Dermis microvascular lymphatic vessel endothelial cell (primary cell): ENCODE results near the gene DHTKD1. TPM values are rescaled to one million over a fixed set of nuclear protein-coding genes. Genes with fewer than 3 reads are reported as not detected.
A peak's percentile ranks its signal among the peaks of the same experiment; 100 is the strongest.
"Not testable (repeated sequence)": the region's sequence is repeated elsewhere in the genome, so short reads cannot be mapped to it uniquely, and the experiment has no call there.

Experiments
- DNase-seq, 2 donors: peaks; one replicate each; pipeline versions ENCODE4 v3.0.0 to v3.0.0-alpha.2; 2010; ENCODE audit warnings: low read depth in 2 of 2
- total RNA-seq: library from RNA; depleted of rRNA; stranded (reverse); fragments of >200 nt; gene quantifications from 2 replicates; pipeline ENCODE4 v1.2.1, GENCODE V29; 2014

The DHTKD1 gene
- total RNA-seq, 1 donor from 2014 or later, result 19.0 TPM

DNA sequence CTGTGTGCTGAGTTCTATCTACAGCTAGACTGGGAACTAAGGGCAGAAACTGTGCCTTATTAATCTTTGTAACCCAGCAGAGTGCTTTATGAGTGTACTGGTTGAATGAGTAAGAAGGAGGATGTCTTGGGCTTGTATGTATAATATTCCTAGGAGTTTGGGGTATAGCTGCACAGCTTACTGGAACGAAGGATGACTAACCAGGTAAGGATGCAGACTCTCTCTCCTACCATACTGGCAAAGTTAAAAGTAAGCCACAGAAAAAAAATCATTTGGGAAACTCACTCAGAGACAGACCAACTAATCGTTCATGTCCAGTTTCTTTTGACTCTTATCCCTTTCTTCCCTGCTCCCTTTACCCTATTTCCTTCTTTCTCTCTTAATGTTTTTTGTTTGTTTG, 1.4 kb upstream of the DHTKD1 start:
- DNase-seq, result no peak

DNA sequence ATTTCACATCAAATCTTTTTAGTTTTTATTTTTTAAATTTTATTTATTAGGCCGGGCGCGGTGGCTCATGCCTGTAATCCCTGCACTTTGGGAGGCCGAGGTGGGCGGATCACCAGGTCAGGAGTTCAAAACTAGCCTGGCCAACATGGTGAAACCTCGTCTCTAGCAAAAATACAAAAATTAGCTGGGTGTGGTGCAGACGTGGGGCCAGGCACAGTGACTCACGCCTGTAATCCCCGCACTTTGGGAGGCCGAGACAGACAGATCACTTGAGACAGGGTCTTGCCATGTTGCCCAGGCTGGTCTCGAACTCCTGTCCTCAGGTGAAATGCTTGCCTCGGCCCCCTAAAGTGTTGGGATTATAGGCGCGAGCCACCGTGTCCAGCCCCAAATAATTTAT, 2.7 kb downstream of the DHTKD1 start:
- not testable (repeated sequence) for DNase-seq

DNA sequence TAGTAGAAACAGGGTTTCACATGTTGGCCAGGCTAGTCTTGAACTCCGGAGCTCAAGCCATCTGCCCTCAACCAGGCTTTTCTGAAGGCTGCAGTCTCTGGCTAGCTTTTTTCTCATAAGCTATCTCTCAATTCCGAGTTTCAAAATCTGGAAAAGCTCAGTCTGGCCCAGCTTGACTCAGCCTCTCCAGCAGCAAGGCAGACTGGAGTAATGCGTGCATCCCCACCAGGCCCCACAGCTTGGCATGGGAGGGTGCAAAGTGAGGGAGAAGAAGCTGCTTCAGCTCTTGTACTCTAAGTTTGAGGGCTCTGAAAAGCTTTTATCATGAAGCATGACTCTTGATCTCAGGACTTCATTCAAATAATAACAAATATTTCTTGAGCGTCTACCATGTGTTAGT, 4.8 kb downstream of the DHTKD1 start:
- DNase-seq, result no peak

DNA sequence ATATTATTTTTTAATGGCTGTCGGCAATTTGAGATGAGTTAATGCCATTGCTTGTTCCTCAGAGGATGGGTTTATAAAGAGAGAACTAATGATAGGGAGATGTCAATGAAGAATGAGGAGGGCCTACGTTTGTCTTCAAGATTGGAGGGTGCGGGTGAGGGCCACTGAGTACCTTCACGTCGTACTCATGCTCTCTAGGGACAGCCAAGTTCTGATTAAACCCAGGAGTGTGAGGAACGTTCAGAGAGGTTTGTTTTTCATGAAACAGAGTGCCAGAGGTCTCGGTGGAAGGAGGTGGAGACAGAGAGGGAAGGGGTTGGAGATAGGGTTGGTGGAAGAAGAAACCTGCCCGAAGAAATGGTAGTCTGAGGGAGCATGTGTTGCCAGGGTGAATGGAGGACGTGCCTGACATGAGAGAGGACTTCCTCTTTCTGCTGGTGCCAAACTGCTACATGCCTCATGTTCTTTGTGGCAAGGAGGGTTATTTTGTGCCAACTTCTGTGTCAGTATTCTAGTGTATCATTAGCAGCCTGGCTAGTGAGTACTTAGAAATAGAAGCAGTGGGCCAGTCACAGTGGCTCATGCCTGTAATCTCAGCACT, 8.9 kb downstream of the DHTKD1 start:
- DNase-seq, result no peak

GRCh38 chr10:12081470-12081869, 12.7 kb downstream of the DHTKD1 start:
- no peak for DNase-seq

GRCh38 chr10:12081879-12082557, 13.3 kb downstream of the DHTKD1 start:
- DNase-seq, result peak in 1 of 2 donors; percentile 11

DNA sequence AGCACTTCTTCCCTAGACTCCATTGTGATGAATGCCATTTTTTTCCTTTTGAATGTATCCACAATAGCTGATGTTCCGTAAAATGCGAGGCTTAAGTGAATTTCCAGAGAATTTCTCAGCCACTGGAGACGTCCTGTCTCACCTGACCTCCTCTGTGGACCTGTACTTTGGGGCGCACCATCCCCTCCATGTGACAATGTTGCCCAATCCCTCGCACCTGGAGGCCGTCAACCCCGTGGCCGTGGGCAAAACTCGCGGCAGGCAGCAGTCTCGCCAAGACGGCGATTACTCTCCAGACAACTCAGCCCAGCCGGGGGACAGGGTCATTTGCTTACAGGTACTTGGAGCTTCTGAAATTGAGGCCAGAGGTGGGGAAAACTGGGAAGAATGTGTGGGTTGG, 20.2 kb downstream of the DHTKD1 start:
- DNase-seq, result no peak

GRCh38 chr10:12091421-12091820, 22.7 kb downstream of the DHTKD1 start:
- DNase-seq, result no peak

GRCh38 chr10:12097361-12097760, 28.6 kb downstream of the DHTKD1 start:
- not testable (repeated sequence) for DNase-seq

DNA sequence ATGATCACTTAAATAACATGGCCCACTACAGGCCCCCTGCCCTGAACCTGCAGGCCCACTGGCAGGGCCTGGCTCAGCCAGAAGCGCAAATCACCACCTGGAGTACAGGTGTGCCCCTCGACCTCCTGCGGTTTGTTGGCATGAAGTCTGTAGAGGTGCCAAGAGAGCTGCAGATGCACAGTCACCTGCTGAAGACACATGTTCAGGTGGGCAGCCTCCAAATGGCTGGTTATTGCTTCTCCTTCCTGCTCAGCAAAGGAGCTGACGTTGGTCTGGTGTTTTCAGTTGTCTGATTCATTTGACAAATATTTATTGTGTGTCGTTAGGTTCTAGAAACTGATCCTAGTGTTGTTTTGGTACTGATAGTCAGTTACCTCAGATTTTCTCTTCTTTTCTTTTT, 29.0 kb downstream of the DHTKD1 start:
- DNase-seq, result no peak

- no peak for DNase-seq
Observed at GRCh38 chr10:12098966-12099365, 30.2 kb downstream of the DHTKD1 start.

GRCh38 chr10:12103802-12104201, 35.0 kb downstream of the DHTKD1 start:
- no peak for DNase-seq

- DNase-seq, result peak; percentile 66 to 76
Observed at GRCh38 chr10:12107781-12108180, 39.0 kb downstream of the DHTKD1 start.

- DNase-seq, result no peak
Observed at GRCh38 chr10:12109286-12109685, 40.5 kb downstream of the DHTKD1 start.

DNA sequence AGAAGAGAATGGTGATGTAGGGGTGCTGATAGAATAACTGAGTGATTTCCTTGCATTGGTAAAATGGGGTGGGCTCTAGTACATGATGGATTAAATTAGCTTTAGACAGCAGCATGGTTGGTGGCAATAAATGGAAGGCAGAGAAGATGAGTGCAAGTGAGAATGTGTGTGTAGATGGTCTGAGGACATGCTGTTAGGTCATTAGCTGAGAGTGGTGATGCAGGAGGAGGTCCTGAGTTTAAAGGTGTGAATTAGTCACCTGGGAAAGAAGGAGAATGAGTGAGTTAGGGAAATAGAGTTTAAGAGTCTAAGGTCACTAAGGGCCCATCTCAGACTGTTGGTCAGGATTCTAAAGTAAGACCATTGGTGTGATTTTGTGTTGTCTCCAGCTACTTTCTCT, 42.8 kb downstream of the DHTKD1 start:
- DNase-seq, result no peak

- no peak for DNase-seq
Observed at GRCh38 chr10:12113627-12114026, 44.9 kb downstream of the DHTKD1 start.

- DNase-seq, result no peak
Observed at GRCh38 chr10:12121673-12122072, 52.9 kb downstream of the DHTKD1 start.

DNA sequence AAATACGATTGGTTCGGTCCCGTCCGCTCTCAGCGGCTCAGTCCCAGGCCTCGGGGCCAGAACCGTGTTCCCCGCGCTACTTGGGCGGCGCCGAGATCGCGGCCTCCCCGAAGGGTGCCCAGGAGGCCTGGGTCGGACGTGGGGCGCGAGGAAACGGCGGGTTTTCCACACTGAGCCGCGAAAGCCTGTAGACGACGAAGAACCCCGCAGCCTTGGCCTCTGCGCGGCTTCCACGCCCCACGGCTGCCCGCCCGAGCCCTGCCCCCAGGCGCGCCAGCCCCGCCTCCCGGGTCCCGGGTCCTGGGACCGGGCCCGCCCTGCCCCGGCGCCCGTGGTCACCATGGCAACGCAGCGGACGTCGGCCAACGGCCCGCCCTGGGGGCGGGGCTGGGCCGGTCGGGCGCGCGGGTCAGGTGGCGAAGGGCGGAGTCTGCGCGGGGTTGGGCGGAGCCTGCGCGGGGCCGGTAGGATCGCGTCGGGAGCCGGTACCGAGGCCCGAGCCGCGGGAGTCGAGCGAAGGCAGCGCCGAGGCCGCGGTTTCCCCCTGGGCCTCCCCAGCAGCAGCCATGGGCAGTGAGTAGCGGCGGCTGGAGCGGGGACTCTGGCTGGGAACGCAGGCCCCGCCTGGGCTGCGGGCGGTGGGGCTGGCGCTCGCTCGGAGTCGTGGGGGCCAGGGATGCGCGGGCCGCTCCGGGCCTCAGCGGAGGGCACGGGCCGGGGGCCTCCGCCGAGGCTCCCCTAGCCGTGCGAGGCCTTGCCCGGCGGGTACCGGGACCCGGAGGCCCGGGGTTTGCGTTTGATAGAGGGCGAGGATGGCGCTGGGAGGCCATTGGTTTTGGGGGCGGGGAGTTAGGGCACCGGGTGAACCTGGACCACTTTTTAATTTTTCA, 60.7 kb downstream of the DHTKD1 start, which contains the start of gene SEC61A2:
Gene SEC61A2, plus strand, starts transcription at position 456 of the 890 bp plus-strand sequence. Its CDS starts 111 bp downstream, at position 567.
- peak; percentile 73 to 92 for DNase-seq

DNA sequence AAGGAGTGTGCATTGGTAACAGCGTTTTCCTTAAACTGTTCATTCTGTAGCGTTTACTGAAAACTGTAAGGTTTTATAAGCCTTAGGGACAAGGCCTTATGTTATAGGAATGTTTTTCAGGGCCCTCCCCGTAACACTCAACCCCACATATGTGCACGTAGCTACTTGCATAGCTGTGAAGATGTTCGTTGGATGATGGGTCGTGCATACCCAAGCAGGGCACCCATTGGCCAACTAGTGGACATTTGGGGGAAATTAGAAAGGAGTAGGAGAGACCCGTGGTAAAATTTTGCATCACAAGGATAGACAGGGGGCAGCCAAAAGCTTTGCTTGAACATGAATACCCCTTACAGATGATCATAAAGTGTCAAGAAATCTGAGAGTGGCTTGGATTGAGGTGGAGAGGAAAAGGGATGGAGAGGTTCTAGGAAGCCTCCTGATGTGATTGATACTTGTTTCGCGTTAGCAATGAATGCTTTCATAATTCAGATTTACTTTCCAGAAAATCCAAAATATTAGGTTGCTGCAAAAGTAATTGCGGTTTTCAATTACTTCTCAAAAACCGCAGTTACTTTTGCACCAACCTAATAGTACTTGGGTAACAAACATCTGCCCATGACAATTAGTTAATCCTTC, 61.6 kb downstream of the DHTKD1 start:
- peak; percentile 36 to 70 for DNase-seq

- no peak for DNase-seq
Observed at GRCh38 chr10:12135631-12136030, 66.9 kb downstream of the DHTKD1 start.

GRCh38 chr10:12140038-12140437, 71.3 kb downstream of the DHTKD1 start:
- DNase-seq, result no peak

DNA sequence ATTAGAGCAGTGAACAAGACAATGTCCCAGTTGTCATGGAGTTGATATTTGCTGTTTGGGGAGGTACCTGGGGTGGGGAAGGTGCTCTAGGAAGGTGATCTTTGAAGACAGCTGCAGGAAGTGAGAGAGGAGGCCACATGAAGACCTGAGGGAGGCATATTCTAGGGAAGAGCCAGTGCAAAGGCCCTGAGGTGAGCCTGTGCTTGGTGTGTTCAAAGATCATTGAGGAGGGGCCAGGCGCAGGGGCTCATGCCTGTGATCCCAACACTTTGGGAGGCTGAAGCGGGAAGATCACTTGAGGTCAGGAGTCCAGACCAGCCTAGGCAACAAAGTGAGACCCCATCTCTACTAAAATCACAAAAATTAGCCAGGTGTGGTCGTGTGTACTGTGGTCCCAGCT, 75.8 kb downstream of the DHTKD1 start:
- no peak for DNase-seq
